ENCODE results near the gene MYH3.

GRCh38 chr17:10585529-10585928 lies 71.6 kb downstream of the MYH3 start:
- TF ChIP-seq CTCF (IDR thresholded peaks at IDR 0.05): no peak
- TF ChIP-seq POLR2A (IDR thresholded peaks at IDR 0.05): no peak

Data from right lobe of liver (tissue), 4 donors.